K562 (cell line): ENCODE measurements around the gene KCNK2. TPM values are rescaled to one million over a fixed set of nuclear protein-coding genes. Genes with fewer than 3 reads are reported as not detected.
A peak's percentile ranks its signal among the peaks of the same experiment; 100 is the strongest.

Experiments
- ATAC-seq: fragments of 200-7000 bp; cut with Tn5 transposase; 3 replicates; pipeline ENCODE4 v1.9.1; 2020; ENCODE audit warnings: moderate library complexity
- BruUV-seq: library from RNA; stranded (reverse); fragments of 400-500 nt; replicated peaks from 2 replicates; lab custom pipeline; 2021; lab: Mats Ljungman, UMichigan
- CTCF ChIA-PET: fragments of 300-600 bp; formaldehyde crosslinking; extraction: SDS; loops from one replicate; lab custom pipeline; 2021; ENCODE audit warnings: low intra/inter-chr PET ratio; lab: Yijun Ruan, JAX
- POLR2A ChIA-PET: fragments of 300-600, 350-650 bp; sonication (Branson Sonifier 250); formaldehyde crosslinking; extraction: SDS; loops from one replicate; lab custom pipeline; 2021; ENCODE audit warnings: antibody characterized with exemption, inconsistent platforms; lab: Yijun Ruan, JAX
- DNase-seq, 4 experiments: peaks; one replicate each; pipeline versions ENCODE4 v3.0.0 to v3.0.0-alpha.2; 2011 to 2018; ENCODE audit warnings: low spot score in 3 of 4, mixed read lengths in 3 of 4; ENCODE audit errors: extremely low read depth in 1 of 4
- FAIRE-seq: peaks from 2 replicates; lab custom pipeline; 2011; peaks lifted over from hg19 to GRCh38; lab: Jason Lieb, UNC
- H2AFZ ChIP-seq: 2 replicates; pipeline ENCODE4 v1.6.0; 2011; ENCODE audit warnings: low read depth, low read length, control low read depth, inconsistent platforms
- H3K27ac ChIP-seq: fragments of 200-600 bp; 3 replicates; pipeline ENCODE4 v1.8.0; 2011; ENCODE audit warnings: low read depth, mild to moderate bottlenecking, control low read depth, inconsistent platforms, low read length, moderate library complexity, mixed read lengths; ENCODE audit errors: extremely low read depth
- H3K27me3 ChIP-seq, 2 experiments: fragments of 300-600 bp in 1 of 2; 2 replicates in 1 of 2; 3 replicates in 1 of 2; pipeline versions ENCODE4 v1.6.0 to v1.8.0; 2011; ENCODE audit warnings: inconsistent platforms in 2 of 2, low read length in 2 of 2, mild to moderate bottlenecking in 1 of 2, mixed read lengths in 1 of 2, moderate library complexity in 1 of 2; ENCODE audit not compliant: control insufficient read depth in 2 of 2, insufficient read depth in 2 of 2
- H3K36me3 ChIP-seq: fragments of 300-600 bp; 3 replicates; pipeline ENCODE4 v1.8.0; 2011; ENCODE audit warnings: mild to moderate bottlenecking, low read length, inconsistent platforms; ENCODE audit not compliant: control insufficient read depth, insufficient read depth
- H3K4me1 ChIP-seq, 2 experiments: fragments of 200-600 bp in 1 of 2; replicated peaks in 1 of 2; 2 replicates in 1 of 2; 3 replicates in 1 of 2; pipeline versions ENCODE4 v1.5.1 to v1.8.0; 2011; ENCODE audit warnings: inconsistent platforms in 2 of 2, low read length in 2 of 2, mild to moderate bottlenecking in 1 of 2, mixed read lengths in 1 of 2, moderate library complexity in 1 of 2; ENCODE audit not compliant: control insufficient read depth in 2 of 2, insufficient read depth in 2 of 2
- H3K4me2 ChIP-seq: 2 replicates; pipeline ENCODE4 v1.6.1; 2011; ENCODE audit warnings: low read length, control low read depth, inconsistent platforms, mixed read lengths; ENCODE audit not compliant: insufficient read depth
- H3K4me3 ChIP-seq: fragments of 200-600 bp; sonication (generic), shearing (Covaris generic); 2 replicates; pipeline ENCODE4 v1.5.1; 2016; ENCODE audit warnings: control low read depth, inconsistent platforms
- H3K79me2 ChIP-seq: fragments of 200-600 bp; 3 replicates; pipeline ENCODE4 v1.8.0; 2011; ENCODE audit warnings: low read length, inconsistent platforms; ENCODE audit not compliant: control insufficient read depth, insufficient read depth
- H3K9ac ChIP-seq, 2 experiments: 2 replicates each; pipeline versions ENCODE4 v1.6.0 to v1.6.1; 2011; ENCODE audit warnings: low read depth in 2 of 2, low read length in 2 of 2, control low read depth in 1 of 2, inconsistent platforms in 1 of 2, mild to moderate bottlenecking in 1 of 2, mixed read lengths in 1 of 2; ENCODE audit not compliant: insufficient read depth in 1 of 2
- H3K9me1 ChIP-seq: one replicate; pipeline ENCODE4 v1.6.0; 2011; ENCODE audit warnings: inconsistent platforms, mild to moderate bottlenecking, low read length, moderate library complexity; ENCODE audit not compliant: control insufficient read depth, insufficient read depth
- H3K9me3 ChIP-seq: replicated peaks from 2 replicates; pipeline ENCODE4 v1.5.1; 2011; ENCODE audit warnings: low read depth, low read length, inconsistent platforms; ENCODE audit not compliant: control insufficient read depth, insufficient read depth
- H4K20me1 ChIP-seq: replicated peaks from 2 replicates; pipeline ENCODE4 v1.6.1; 2011; ENCODE audit warnings: low read length, inconsistent platforms, mixed read lengths; ENCODE audit not compliant: control insufficient read depth, insufficient read depth
- CBFA2T3 ChIP-seq: fragments of 450-650 bp; IDR thresholded peaks from 2 replicates; pipeline ENCODE4 v1.6.1; 2017
- DNMT1 ChIP-seq: fragments of 450-650 bp; IDR thresholded peaks from 2 replicates; pipeline ENCODE4 v1.6.1; 2016; ENCODE audit warnings: antibody characterized with exemption, mild to moderate bottlenecking
- NFE2L1 ChIP-seq: fragments of 450-650 bp; IDR thresholded peaks from 2 replicates; pipeline ENCODE4 v1.6.1; 2016; ENCODE audit warnings: missing genetic modification characterization, low read depth, mild to moderate bottlenecking, missing compliant biosample characterization, moderate library complexity, borderline replicate concordance
- SRSF1 ChIP-seq: fragments of 200-400 bp; formaldehyde crosslinking; IDR thresholded peaks from 2 replicates; pipeline ENCODE4 v1.6.1; 2017; ENCODE audit warnings: mild to moderate bottlenecking, low read depth, low read length, moderate library complexity
- ZFP1 ChIP-seq: fragments of 450-650 bp; formaldehyde crosslinking; IDR thresholded peaks from 2 replicates; pipeline ENCODE4 v1.4.0; 2020; ENCODE audit warnings: mild to moderate bottlenecking, mixed read lengths
- ZNF174 ChIP-seq: fragments of 250-450 bp; sonication (Bioruptor Pico); IDR thresholded peaks from 2 replicates; pipeline ENCODE4 v1.4.0; 2020; ENCODE audit warnings: mild to moderate bottlenecking
- WGBS: fragments of 100-300 bp; shearing (Covaris generic); methylation state at CpG from one replicate; pipeline ENCODE4 v1.1.6; 2016; ENCODE audit warnings: low coverage, mixed read lengths; ENCODE audit not compliant: insufficient coverage; ENCODE audit errors: missing lambda C conversion rate; 5-methylcytosine and 5-hydroxymethylcytosine counted together
- in situ Hi-C: fragments of 300-500 bp; cut with MboI; formaldehyde crosslinking; loops from 4 replicates; pipeline ENCODE4 v1.15.0; 2018; ENCODE audit warnings: inconsistent platforms, mixed read lengths
- intact Hi-C: fragments of 100-400 bp; cut with micrococcal nuclease; formaldehyde crosslinking; loops from 2 replicates; pipeline ENCODE4 v1.14.2; 2022
- polyA plus RNA-seq, 8 experiments: library from polyadenylated mRNA; depleted of rRNA in 4 of 8; stranded (reverse) in 5 of 8; unstranded in 3 of 8; fragments of >200 nt; fragmentation: Nextera tagmentation in 2 of 8; fragmentation: Illumina TruSeq in 1 of 8; extraction: Ambion mirVana in 2 of 8; extraction: Trizol in 1 of 8; gene quantifications; 2 replicates each; pipeline versions ENCODE4 v1.2.1 to v1.2.3, GENCODE V29; 2011 to 2014; ENCODE audit warnings: inconsistent platforms in 1 of 8, missing spikeins in 1 of 8
- total RNA-seq, 7 experiments: library from RNA; depleted of rRNA in 6 of 7; stranded (reverse); fragments of >200 nt in 6 of 7; fragmentation: Illumina TruSeq in 2 of 7; extraction: Trizol in 2 of 7; gene quantifications; 2 replicates each; pipeline versions ENCODE4 v1.2.1 to v1.2.3, GENCODE V29; 2011 to 2021; ENCODE audit warnings: low replicate concordance in 1 of 7
- TF ChIP-seq, protein P1 (sequence below): sonication (generic); formaldehyde crosslinking; IDR thresholded peaks from 2 replicates; pipeline ENCODE4 v1.8.0; 2023; ENCODE audit warnings: mild to moderate bottlenecking, missing genetic modification reagents
- TF ChIP-seq, protein P2 (sequence below): IDR thresholded peaks from 2 replicates; pipeline ENCODE4 v1.6.1; 2011; ENCODE audit not compliant: insufficient read length; ENCODE audit errors: extremely low read depth
- TF ChIP-seq, protein P3 (sequence below), 2 experiments: fragments of 450-650 bp in 1 of 2; IDR thresholded peaks; 2 replicates each; pipeline ENCODE4 v1.6.1; 2011 to 2017; ENCODE audit warnings: low read depth in 2 of 2, antibody characterized with exemption in 1 of 2, borderline replicate concordance in 1 of 2, low read length in 1 of 2, mild to moderate bottlenecking in 1 of 2, mixed read lengths in 1 of 2; ENCODE audit not compliant: control insufficient read depth in 1 of 2

The KCNK2 gene
- total and polyA plus RNA-seq, 9 of the 15 experiments (the other 6 are each of a cell fraction or from before 2014, with no cell fraction given), result 0.04 to 0.13 (median 0.05) TPM; not detected in 3

DNA sequence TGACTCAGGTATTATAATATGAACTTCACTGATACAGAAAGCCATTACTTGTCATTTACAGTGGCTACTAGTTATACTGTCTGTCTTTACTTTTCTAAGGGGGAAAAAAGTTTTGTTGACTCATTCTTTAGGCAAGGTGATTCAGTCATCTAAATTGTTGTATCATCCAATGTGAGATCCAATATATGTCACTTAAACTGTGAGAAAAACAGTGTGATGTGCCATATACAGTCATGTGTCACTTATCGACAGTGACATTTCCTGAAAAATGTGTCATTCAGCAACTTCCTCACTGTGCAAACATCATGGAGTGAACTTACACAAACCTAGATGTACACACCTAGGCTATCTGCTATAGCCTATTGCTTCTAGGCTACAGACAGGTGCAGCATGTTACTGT lies 57.6 kb downstream of the KCNK2 start (continued):
- no peak for TF ChIP-seq NFE2L1
- TF ChIP-seq, protein P1, sequence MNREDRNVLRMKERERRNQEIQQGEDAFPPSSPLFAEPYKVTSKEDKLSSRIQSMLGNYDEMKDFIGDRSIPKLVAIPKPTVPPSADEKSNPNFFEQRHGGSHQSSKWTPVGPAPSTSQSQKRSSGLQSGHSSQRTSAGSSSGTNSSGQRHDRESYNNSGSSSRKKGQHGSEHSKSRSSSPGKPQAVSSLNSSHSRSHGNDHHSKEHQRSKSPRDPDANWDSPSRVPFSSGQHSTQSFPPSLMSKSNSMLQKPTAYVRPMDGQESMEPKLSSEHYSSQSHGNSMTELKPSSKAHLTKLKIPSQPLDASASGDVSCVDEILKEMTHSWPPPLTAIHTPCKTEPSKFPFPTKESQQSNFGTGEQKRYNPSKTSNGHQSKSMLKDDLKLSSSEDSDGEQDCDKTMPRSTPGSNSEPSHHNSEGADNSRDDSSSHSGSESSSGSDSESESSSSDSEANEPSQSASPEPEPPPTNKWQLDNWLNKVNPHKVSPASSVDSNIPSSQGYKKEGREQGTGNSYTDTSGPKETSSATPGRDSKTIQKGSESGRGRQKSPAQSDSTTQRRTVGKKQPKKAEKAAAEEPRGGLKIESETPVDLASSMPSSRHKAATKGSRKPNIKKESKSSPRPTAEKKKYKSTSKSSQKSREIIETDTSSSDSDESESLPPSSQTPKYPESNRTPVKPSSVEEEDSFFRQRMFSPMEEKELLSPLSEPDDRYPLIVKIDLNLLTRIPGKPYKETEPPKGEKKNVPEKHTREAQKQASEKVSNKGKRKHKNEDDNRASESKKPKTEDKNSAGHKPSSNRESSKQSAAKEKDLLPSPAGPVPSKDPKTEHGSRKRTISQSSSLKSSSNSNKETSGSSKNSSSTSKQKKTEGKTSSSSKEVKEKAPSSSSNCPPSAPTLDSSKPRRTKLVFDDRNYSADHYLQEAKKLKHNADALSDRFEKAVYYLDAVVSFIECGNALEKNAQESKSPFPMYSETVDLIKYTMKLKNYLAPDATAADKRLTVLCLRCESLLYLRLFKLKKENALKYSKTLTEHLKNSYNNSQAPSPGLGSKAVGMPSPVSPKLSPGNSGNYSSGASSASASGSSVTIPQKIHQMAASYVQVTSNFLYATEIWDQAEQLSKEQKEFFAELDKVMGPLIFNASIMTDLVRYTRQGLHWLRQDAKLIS (CRISPR knock-in tag), result no peak
- TF ChIP-seq, protein P2, sequence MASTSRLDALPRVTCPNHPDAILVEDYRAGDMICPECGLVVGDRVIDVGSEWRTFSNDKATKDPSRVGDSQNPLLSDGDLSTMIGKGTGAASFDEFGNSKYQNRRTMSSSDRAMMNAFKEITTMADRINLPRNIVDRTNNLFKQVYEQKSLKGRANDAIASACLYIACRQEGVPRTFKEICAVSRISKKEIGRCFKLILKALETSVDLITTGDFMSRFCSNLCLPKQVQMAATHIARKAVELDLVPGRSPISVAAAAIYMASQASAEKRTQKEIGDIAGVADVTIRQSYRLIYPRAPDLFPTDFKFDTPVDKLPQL, result no peak
- no peak for TF ChIP-seq SRSF1
- TF ChIP-seq ZNF174 (CRISPR knock-in tag), result no peak

DNA sequence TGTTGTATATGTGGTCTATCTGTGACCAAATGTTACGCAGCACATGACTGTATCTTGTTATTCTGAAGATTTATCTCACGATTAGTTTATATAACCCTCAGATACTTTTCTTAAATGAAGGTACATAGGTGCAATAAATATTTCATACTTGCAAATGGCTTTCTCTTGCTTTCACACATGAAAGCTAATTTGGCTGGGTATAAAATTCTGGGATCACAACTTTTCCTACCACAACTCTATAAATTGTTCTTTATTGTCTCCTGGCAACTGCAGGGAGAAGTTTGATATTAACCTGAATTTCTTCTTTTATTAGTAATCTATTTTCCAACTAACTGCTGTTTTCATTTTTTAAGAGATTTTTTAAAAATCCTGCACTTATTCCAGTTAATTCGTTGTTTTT lies 58.9 kb downstream of the KCNK2 start:
- Histone ChIP-seq H3K36me3 (no peaks in the 10 kb centered on the region), H3K9me3 (0 out of 2 replicates have a peak, but pooled peaks cover 2% of the 10 kb centered on the region), H3K79me2 (no peaks in the 10 kb centered on the region), H3K4me2 (no peak overlapping the region), H3K4me1 (no peaks in the 10 kb centered on the region), H3K27me3 (no peaks in the 10 kb centered on the region), H4K20me1 (no peaks in the 10 kb centered on the region), H3K9ac (no peak overlapping the region), H3K4me3 (no peak overlapping the region), H2AFZ (no peak overlapping the region), H3K9me1 (no peaks in the 10 kb centered on the region), H3K27ac (no peak overlapping the region)
- FAIRE-seq, result no peak
- intact Hi-C loops, result loop anchor here (10.0 kb wide), 2 partner anchors 337 to 373 kb away; no protein-coding TSS in a partner anchor
- ChIA-PET CTCF (no interaction called here), POLR2A (no interaction called here)
- WGBS, result 2% methylated on average over 3 of the region's 3 CpGs
- in situ Hi-C loops, result no loop called here
- BruUV-seq, result no TSS peak
- no peak for DNase-seq
- ATAC-seq, result no peak
- TF ChIP-seq CBFA2T3 (no peak), DNMT1 (no peak), ZFP1 (CRISPR knock-in tag) (peak; percentile 92)
- TF ChIP-seq, protein P3, sequence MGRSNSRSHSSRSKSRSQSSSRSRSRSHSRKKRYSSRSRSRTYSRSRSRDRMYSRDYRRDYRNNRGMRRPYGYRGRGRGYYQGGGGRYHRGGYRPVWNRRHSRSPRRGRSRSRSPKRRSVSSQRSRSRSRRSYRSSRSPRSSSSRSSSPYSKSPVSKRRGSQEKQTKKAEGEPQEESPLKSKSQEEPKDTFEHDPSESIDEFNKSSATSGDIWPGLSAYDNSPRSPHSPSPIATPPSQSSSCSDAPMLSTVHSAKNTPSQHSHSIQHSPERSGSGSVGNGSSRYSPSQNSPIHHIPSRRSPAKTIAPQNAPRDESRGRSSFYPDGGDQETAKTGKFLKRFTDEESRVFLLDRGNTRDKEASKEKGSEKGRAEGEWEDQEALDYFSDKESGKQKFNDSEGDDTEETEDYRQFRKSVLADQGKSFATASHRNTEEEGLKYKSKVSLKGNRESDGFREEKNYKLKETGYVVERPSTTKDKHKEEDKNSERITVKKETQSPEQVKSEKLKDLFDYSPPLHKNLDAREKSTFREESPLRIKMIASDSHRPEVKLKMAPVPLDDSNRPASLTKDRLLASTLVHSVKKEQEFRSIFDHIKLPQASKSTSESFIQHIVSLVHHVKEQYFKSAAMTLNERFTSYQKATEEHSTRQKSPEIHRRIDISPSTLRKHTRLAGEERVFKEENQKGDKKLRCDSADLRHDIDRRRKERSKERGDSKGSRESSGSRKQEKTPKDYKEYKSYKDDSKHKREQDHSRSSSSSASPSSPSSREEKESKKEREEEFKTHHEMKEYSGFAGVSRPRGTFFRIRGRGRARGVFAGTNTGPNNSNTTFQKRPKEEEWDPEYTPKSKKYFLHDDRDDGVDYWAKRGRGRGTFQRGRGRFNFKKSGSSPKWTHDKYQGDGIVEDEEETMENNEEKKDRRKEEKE (IDR thresholded peaks at IDR 0.05; ENCODE audit: borderline replicate concordance in 1 of 2, control insufficient read depth in 1 of 2, low read depth in 2 of 2, low read length in 1 of 2), result no peak
